GF-D8 (cell line): ENCODE results near the gene FAAP20.
A peak's percentile ranks its signal among the peaks of the same experiment; 100 is the strongest.

Experiments used
- DNase-seq: peaks from one replicate; lab custom pipeline; 2025; lab: John Stamatoyannopoulos, UW

FAAP20 gene

GRCh38 chr1:2210084-2210653 lies 15.6 kb upstream of the FAAP20 start:
- DNase-seq = no peak

GRCh38 chr1:2209400-2210083 lies 15.0 kb upstream of the FAAP20 start:
- no peak for DNase-seq

GRCh38 chr1:2208309-2209239 lies 14.0 kb upstream of the FAAP20 start:
- DNase-seq = no peak

- no peak for DNase-seq
Measured at GRCh38 chr1:2206813-2207487, 12.4 kb upstream of the FAAP20 start.

GRCh38 chr1:2205191-2205952 lies 10.8 kb upstream of the FAAP20 start:
- peak; percentile 37 for DNase-seq

GRCh38 chr1:2204415-2205190 lies 10.0 kb upstream of the FAAP20 start:
- peak; percentile 6 for DNase-seq

- DNase-seq = no peak
Measured at GRCh38 chr1:2203671-2204414, 9.3 kb upstream of the FAAP20 start.

GRCh38 chr1:2202843-2203601 lies 8.4 kb upstream of the FAAP20 start:
- no peak for DNase-seq

GRCh38 chr1:2202008-2202575 lies 7.5 kb upstream of the FAAP20 start:
- no peak for DNase-seq

GRCh38 chr1:2201062-2201461 lies 6.5 kb upstream of the FAAP20 start:
- no peak for DNase-seq

GRCh38 chr1:2200308-2200943 lies 5.9 kb upstream of the FAAP20 start:
- no peak for DNase-seq

GRCh38 chr1:2199042-2199810 lies 4.7 kb upstream of the FAAP20 start:
- DNase-seq = no peak

- no peak for DNase-seq
Measured at GRCh38 chr1:2198571-2198970, 4.0 kb upstream of the FAAP20 start.

GRCh38 chr1:2197707-2198165 lies 3.2 kb upstream of the FAAP20 start:
- DNase-seq = no peak

- no peak for DNase-seq
Measured at GRCh38 chr1:2196901-2197638, 2.5 kb upstream of the FAAP20 start.

GRCh38 chr1:2195785-2196184 lies 1.2 kb upstream of the FAAP20 start:
- DNase-seq = no peak
